Caki2 (cell line): ENCODE results near the gene ASF1A. TPM values are rescaled to one million over a fixed set of nuclear protein-coding genes. Genes with fewer than 3 reads are reported as not detected.

ENCODE experiments used
- DNase-seq: peaks from one replicate; pipeline ENCODE4 v3.0.0-alpha.2; 2015; ENCODE audit warnings: low read depth
- in situ Hi-C: cut with HindIII; loops from 2 replicates; pipeline ENCODE4 v1.10.0; 2016; ENCODE audit warnings: low sequenced_read_pairs, low pct_unique_long_range_greater_than_20kb, mixed read lengths
- total RNA-seq: library from RNA; depleted of rRNA; stranded (reverse); fragments of >200 nt; shearing (Covaris generic); gene quantifications from 2 replicates; pipeline ENCODE4 v1.2.3, GENCODE V29; 2014; ENCODE audit warnings: low replicate concordance; rRNA removed

The ASF1A gene
- total RNA-seq, 1 experiment from 2014 or later, result 49.3 TPM

DNA sequence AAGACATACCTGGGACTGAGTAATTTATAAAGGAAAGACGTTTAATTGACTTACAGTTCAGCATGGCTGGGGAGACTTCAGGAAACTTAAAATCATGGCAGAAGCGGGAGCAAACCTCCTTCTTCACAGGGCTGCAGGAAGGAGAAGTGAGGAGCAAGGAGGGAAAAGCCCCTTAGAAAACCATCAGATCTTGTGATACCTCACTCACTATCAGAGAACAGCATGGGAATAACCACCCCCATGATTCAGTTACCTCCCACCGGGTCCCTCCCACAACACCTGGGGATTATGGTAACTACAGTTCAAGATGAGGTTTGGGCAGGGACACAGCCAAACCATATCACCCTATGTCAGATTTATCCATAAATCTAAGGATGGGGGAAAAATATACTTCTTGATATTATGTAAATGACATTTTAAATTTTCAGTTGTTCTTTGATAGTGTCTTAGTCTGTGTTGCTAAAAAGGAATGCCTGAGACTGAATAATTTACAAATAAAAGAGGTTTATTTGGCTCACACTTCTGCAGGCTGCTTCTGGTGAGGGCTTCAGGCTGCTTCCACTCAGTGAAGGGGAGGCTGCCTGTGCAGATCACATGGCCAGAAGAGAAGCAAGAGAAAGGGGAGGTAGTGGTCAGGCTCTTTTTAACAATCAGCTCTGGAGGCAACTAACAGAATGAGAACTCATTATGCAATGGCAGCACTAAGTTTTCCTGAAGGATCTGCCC is 42.2 kb downstream of the ASF1A start:
- DNase-seq, result no peak
- in situ Hi-C loops, result no loop called here

GRCh38 chr6:118939683-118940082 is 45.7 kb downstream of the ASF1A start:
- in situ Hi-C loops, result no loop called here
- DNase-seq, result no peak

DNA sequence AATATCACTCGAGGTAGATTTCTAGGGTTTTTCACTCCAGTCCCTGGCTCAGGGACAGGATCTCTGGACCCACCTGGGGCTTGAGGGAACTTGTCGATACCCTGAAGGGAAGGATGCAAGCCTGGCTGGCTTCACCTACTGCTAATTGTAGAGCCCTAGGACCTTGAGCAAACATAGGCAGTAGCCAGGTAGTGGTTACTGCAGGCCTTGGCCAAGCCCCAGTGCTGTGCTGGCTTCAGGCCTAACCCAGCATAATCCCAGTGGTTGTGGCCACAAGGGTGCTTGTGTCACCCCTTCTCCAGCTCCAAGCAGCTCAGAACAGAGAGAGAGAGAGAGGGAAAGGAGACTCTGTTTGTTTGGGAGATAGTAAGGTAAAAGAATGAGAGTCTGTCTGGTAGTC is 46.8 kb downstream of the ASF1A start:
- no peak for DNase-seq
- in situ Hi-C loops, result no loop called here

- DNase-seq, result no peak
- in situ Hi-C loops, result no loop called here
Measured at GRCh38 chr6:118945217-118945616, 51.3 kb downstream of the ASF1A start.

DNA sequence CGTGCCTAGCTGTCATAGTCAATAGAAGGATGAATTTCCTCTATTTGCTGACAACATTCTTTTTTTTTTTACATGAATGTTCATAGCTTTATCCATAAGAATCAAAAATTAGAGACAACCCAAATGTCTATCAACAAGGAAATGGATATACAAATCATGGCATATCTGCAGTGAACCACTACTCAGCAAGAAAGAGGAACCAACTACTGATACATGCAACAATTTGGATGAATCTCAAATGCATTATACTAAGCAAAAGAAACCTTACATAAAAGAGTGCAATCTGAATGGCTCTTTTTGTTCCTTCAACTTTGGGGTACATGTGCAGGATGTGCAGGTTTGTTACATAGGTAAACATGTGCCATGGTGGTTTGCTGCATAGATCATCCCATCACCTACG is 58.7 kb downstream of the ASF1A start:
- in situ Hi-C loops, result no loop called here
- DNase-seq, result no peak

- in situ Hi-C loops, result no loop called here
Measured at GRCh38 chr6:118953391-118953790, 59.4 kb downstream of the ASF1A start.

More at GRCh38 chr6:118953391-118953790, 59.4 kb downstream of the ASF1A start:
- DNase-seq, result no peak

Other genes with a start within 250 kb of the ASF1A start
- gene CEP85L, start 242.6 kb upstream of the ASF1A start, total RNA-seq, result 2.2 and 2.8 TPM in 2 replicates
- 3.5 and 4.8 TPM in 2 replicates for gene MCM9, start 41.0 kb downstream of the ASF1A start, total RNA-seq
- gene FAM184A, start 184.5 kb downstream of the ASF1A start, total RNA-seq, result 0.10 TPM in 1 of 2 replicates, not detected in the other